Neural progenitor cell (in vitro differentiated cells): Measurements from ENCODE around the gene INPP5J. TPM values are rescaled to one million over a fixed set of nuclear protein-coding genes. Genes with fewer than 3 reads are reported as not detected.
"Not testable (repeated sequence)": the region's sequence is repeated elsewhere in the genome, so short reads cannot be mapped to it uniquely, and the experiment has no call there.

Experiments
- DNase-seq: peaks from one replicate; pipeline ENCODE4 v3.0.0-alpha.2; 2016; ENCODE audit warnings: low spot score
- H2AFZ ChIP-seq: fragments of 200-600 bp; sonication (generic); replicated peaks from 2 replicates; pipeline ENCODE4 v1.6.1; 2016; ENCODE audit warnings: antibody characterized with exemption
- H3F3A ChIP-seq: fragments of 200-600 bp; sonication (generic); 2 replicates; pipeline ENCODE4 v1.6.1; 2016; ENCODE audit warnings: antibody characterized with exemption, low read depth
- H3K27ac ChIP-seq: fragments of 200-600 bp; sonication (generic); 2 replicates; pipeline ENCODE4 v1.5.1; 2016; ENCODE audit warnings: mild to moderate bottlenecking
- H3K27me3 ChIP-seq: fragments of 200-600 bp; sonication (generic); 2 replicates; pipeline ENCODE4 v1.6.1; 2016; ENCODE audit warnings: mild to moderate bottlenecking, moderate library complexity
- H3K36me3 ChIP-seq: fragments of 200-600 bp; sonication (generic); 2 replicates; pipeline ENCODE4 v1.5.1; 2016
- H3K4me1 ChIP-seq: fragments of 200-600 bp; sonication (generic); 2 replicates; pipeline ENCODE4 v1.6.1; 2016; ENCODE audit warnings: mixed run types
- H3K4me2 ChIP-seq: fragments of 200-600 bp; sonication (generic); 2 replicates; pipeline ENCODE4 v1.6.1; 2016
- H3K4me3 ChIP-seq: fragments of 200-600 bp; sonication (generic); 2 replicates; pipeline ENCODE4 v1.5.1; 2016
- H3K79me2 ChIP-seq: fragments of 200-600 bp; sonication (generic); 2 replicates; pipeline ENCODE4 v1.6.1; 2016; ENCODE audit warnings: low read depth
- H3K9ac ChIP-seq: fragments of 200-600 bp; sonication (generic); 2 replicates; pipeline ENCODE4 v1.6.1; 2016
- H3K9me3 ChIP-seq: fragments of 200-600 bp; sonication (generic); 2 replicates; pipeline ENCODE4 v1.5.1; 2016; ENCODE audit warnings: low read depth
- H4K20me1 ChIP-seq: fragments of 200-600 bp; sonication (generic); 2 replicates; pipeline ENCODE4 v1.6.1; 2016; ENCODE audit warnings: low read depth
- H3K27ac Mint-ChIP-seq: 3 replicates; pipeline ENCODE4 v1.8.0; 2021; ENCODE audit warnings: mixed read lengths
- H3K27me3 Mint-ChIP-seq: 2 replicates; pipeline ENCODE4 v1.8.0; 2022; ENCODE audit warnings: low read depth, mild to moderate bottlenecking, inconsistent platforms, moderate library complexity, mixed read lengths; ENCODE audit not compliant: insufficient read depth
- H3K36me3 Mint-ChIP-seq: 3 replicates; pipeline ENCODE4 v1.8.0; 2021; ENCODE audit warnings: mixed read lengths
- H3K4me1 Mint-ChIP-seq: 3 replicates; pipeline ENCODE4 v1.8.0; 2021; ENCODE audit warnings: mixed read lengths
- H3K4me3 Mint-ChIP-seq: 3 replicates; pipeline ENCODE4 v1.8.0; 2021; ENCODE audit warnings: mild to moderate bottlenecking, moderate library complexity, mixed read lengths
- H3K9me3 Mint-ChIP-seq: 3 replicates; pipeline ENCODE4 v1.8.0; 2020; ENCODE audit warnings: mixed read lengths
- CTCF ChIP-seq: fragments of 200-600 bp; sonication (generic); IDR thresholded peaks from 2 replicates; pipeline ENCODE4 v1.5.1; 2017; ENCODE audit warnings: antibody characterized with exemption, mild to moderate bottlenecking
- EZH2 ChIP-seq: fragments of 200-600 bp; sonication (generic); IDR thresholded peaks from 2 replicates; pipeline ENCODE4 v1.6.1; 2017; ENCODE audit warnings: antibody characterized with exemption, mild to moderate bottlenecking, moderate library complexity
- EZH2phosphoT487 ChIP-seq: fragments of 200-600 bp; sonication (generic); IDR thresholded peaks from 2 replicates; pipeline ENCODE4 v1.6.1; 2017; ENCODE audit warnings: antibody characterized with exemption
- total RNA-seq: library from RNA; depleted of rRNA; stranded (reverse); fragments of >200 nt; gene quantifications from 2 replicates; pipeline ENCODE4 v1.2.3, GENCODE V29; 2015; ENCODE audit warnings: low replicate concordance

The INPP5J gene
- total RNA-seq, 1 donor from 2014 or later, result 1.5 TPM

- no peak for DNase-seq
- no peak overlapping the region for H3K9ac ChIP-seq
- Mint-ChIP-seq H3K27ac (no peak overlapping the region), H3K9me3 (no peaks in the 10 kb centered on the region), H3K4me3 (no peak overlapping the region), H3K27me3 (peaks cover 3% of the 10 kb centered on the region), H3K4me1 (peaks cover 3% of the 10 kb centered on the region), H3K36me3 (peaks cover 5% of the 10 kb centered on the region)
- no peaks in the 10 kb centered on the region for H3K27me3 ChIP-seq
- no peak overlapping the region for H3K4me3 ChIP-seq
- TF ChIP-seq EZH2 (no peak), CTCF (no peak), EZH2phosphoT487 (no peak)
- no peaks in the 10 kb centered on the region for H3K9me3 ChIP-seq
- no peaks in the 10 kb centered on the region for H3F3A ChIP-seq
- H3K36me3 ChIP-seq, result no peaks in the 10 kb centered on the region
- no peak overlapping the region for H3K27ac ChIP-seq
- no peaks in the 10 kb centered on the region for H4K20me1 ChIP-seq
- no peaks in the 10 kb centered on the region for H3K4me1 ChIP-seq
- H3K79me2 ChIP-seq, result peaks cover 41% of the 10 kb centered on the region
- no peak overlapping the region for H3K4me2 ChIP-seq
- H2AFZ ChIP-seq, result no peak overlapping the region
Observed at GRCh38 chr22:31170971-31171370, 48.2 kb downstream of the INPP5J start.

GRCh38 chr22:31171734-31172133 is 49.0 kb downstream of the INPP5J start:
- H3K9me3 Mint-ChIP-seq, H3K27ac ChIP-seq, H3K4me3 ChIP-seq, H3K27me3 ChIP-seq, H3K9ac ChIP-seq, H4K20me1 ChIP-seq, H3K4me2 ChIP-seq, DNase-seq, H3K9me3 ChIP-seq, H3K27me3 Mint-ChIP-seq, H3K4me3 Mint-ChIP-seq, H3K36me3 ChIP-seq, H3F3A ChIP-seq, H3K27ac Mint-ChIP-seq, H3K4me1 ChIP-seq, H3K4me1 Mint-ChIP-seq, H2AFZ ChIP-seq, H3K36me3 Mint-ChIP-seq: not testable (repeated sequence)
- H3K79me2 ChIP-seq, result peaks cover 41% of the 10 kb centered on the region

GRCh38 chr22:31173386-31174145 is 50.8 kb downstream of the INPP5J start:
- H3K4me1 Mint-ChIP-seq, result peaks cover 3% of the 10 kb centered on the region
- H2AFZ ChIP-seq, result no peak overlapping the region
- H3K4me3 ChIP-seq, result no peak overlapping the region
- H3K4me1 ChIP-seq, result no peaks in the 10 kb centered on the region
- no peak overlapping the region for H3K4me2 ChIP-seq
- no peaks in the 10 kb centered on the region for H3K36me3 Mint-ChIP-seq
- no peaks in the 10 kb centered on the region for H4K20me1 ChIP-seq
- peaks cover 38% of the 10 kb centered on the region for H3K79me2 ChIP-seq
- no peaks in the 10 kb centered on the region for H3K9me3 ChIP-seq
- no peaks in the 10 kb centered on the region for H3F3A ChIP-seq
- H3K36me3 ChIP-seq, result no peaks in the 10 kb centered on the region
- TF ChIP-seq EZH2phosphoT487 (no peak), EZH2 (no peak), CTCF (no peak)
- no peaks in the 10 kb centered on the region for H3K9me3 Mint-ChIP-seq
- H3K27me3 Mint-ChIP-seq, result peaks cover 2% of the 10 kb centered on the region
- no peaks in the 10 kb centered on the region for H3K27me3 ChIP-seq
- H3K9ac ChIP-seq, result no peak overlapping the region
- no peak for DNase-seq
- no peak overlapping the region for H3K27ac ChIP-seq
- H3K27ac Mint-ChIP-seq, result no peak overlapping the region
- no peak overlapping the region for H3K4me3 Mint-ChIP-seq

GRCh38 chr22:31176923-31177322 is 54.2 kb downstream of the INPP5J start:
- Mint-ChIP-seq H3K4me1 (no peaks in the 10 kb centered on the region), H3K27ac (no peak overlapping the region), H3K4me3 (no peak overlapping the region), H3K36me3 (peaks cover 6% of the 10 kb centered on the region), H3K9me3 (no peaks in the 10 kb centered on the region), H3K27me3 (no peaks in the 10 kb centered on the region)
- H3K4me3 ChIP-seq, result no peak overlapping the region
- no peaks in the 10 kb centered on the region for H3F3A ChIP-seq
- peaks cover 17% of the 10 kb centered on the region for H3K79me2 ChIP-seq
- no peaks in the 10 kb centered on the region for H3K36me3 ChIP-seq
- H2AFZ ChIP-seq, result no peak overlapping the region
- no peak overlapping the region for H3K4me2 ChIP-seq
- H4K20me1 ChIP-seq, result no peaks in the 10 kb centered on the region
- no peaks in the 10 kb centered on the region for H3K9me3 ChIP-seq
- H3K9ac ChIP-seq, result no peak overlapping the region
- H3K4me1 ChIP-seq, result no peaks in the 10 kb centered on the region
- TF ChIP-seq EZH2phosphoT487, result no peak
- no peak for TF ChIP-seq CTCF
- no peak for TF ChIP-seq EZH2
- H3K27me3 ChIP-seq, result no peaks in the 10 kb centered on the region
- DNase-seq, result no peak
- no peak overlapping the region for H3K27ac ChIP-seq
